NK-92 treated with Interleukin-12 subunit alpha and Interleukin-12 subunit beta, amount 100 ng/mL, for 24 hours (cell line): ENCODE results near the gene RPAP3.
A peak's percentile ranks its signal among the peaks of the same experiment; 100 is the strongest.

ENCODE experiments used
- DNase-seq: peaks from one replicate; lab custom pipeline; 2025; lab: John Stamatoyannopoulos, UW

Gene RPAP3

DNA sequence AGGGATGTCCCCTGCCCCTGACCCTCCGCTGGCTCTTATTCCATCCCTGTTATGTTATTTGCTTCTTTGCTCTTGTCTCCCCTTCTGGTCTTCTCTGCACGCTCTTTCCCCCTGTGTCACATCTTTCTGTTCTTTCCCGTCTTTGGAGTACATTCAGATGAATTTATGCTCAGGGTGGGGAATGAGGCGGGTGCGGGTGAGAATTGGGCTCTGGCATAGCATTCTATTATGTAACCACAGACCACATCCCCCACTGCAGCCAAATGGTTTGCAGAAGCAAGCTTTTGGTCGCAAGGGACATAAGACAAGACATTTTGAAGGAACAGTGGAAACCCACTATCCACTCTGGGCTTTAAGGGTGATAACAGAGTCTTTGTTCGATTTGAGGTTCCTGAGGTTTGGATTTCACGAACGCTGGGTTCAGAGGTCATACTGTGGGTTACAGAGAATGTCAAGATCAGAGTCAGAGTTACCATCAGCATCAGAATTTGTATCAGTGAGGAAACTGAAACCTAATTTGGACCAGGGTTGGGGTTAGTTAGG lies 15.7 kb upstream of the RPAP3 start:
- DNase-seq: no peak

DNA sequence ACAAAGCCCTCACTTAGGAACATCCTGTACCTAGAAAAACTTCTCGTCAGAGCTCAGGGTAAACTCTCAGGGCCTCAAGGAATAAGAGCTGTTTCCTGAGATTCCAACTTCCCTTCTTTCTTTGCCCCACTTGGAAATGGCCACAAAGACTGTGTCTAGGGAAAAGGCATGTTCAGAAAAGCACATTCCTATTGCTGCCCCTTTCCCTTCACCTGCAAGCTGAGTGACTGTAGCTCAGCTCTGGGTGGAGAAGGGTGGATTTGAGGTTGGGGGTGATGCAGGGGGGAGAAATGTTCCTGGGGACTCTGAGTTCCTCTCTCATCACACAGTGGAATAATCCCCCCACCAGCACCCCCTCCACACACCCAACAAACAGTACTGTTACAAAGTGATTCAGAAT lies 12.7 kb upstream of the RPAP3 start:
- no peak for DNase-seq

DNA sequence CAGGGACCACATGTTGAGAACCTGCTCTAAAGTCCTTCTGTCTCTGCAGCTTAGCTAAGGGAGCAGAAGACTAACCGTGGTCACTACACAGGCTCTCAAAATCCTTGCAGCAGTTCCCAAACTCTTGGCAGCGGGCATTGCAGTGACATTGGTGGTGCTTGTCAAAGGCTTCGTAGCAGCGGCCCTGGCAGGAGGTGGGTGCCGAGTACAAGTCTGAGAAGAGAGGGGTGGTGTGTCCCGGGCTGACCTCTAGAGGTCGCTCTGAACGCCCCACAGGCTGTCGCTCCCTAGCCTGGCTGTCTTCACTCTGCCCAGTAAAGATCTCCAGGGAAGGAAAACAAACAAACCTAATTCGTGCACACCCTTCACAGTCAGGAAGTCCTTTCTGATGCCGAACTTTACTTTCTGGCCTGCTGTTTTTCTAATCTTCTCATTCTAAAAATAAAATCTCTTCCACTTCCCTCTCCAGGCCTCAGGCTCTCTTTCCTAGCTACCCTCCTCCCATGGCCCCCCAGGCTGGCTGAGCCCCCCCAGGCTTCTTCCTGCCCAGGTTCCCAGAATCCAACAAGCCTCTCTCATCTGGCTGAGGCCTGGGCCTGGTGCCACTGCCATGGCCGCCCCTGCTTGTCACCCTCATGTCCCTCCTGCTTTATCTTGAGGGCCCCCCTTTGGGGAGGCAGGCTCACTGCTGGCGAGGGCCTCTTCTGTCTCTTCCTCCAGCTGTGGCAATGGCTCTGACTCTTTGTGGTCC lies 11.8 kb upstream of the RPAP3 start:
- no peak for DNase-seq

DNA sequence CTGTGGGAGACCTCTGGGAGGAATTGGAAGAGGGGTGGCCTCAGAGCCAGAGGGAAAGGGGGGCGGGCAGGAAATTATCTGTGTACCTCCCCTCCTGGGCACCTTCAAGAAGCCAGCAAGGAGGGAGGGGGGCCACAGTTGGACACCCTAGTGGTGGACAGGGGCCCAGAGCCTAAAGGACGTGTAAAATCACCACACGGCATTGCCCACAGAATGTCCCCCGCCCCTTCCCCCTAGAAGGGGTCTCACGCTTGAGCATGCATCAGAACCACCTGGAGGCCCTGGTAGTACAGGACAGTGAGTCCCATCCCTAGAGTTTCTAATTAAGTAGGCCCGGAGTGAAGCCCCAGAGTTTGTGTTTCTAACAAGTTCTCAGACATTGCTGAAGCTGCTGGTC lies 11.2 kb upstream of the RPAP3 start:
- DNase-seq: no peak

DNA sequence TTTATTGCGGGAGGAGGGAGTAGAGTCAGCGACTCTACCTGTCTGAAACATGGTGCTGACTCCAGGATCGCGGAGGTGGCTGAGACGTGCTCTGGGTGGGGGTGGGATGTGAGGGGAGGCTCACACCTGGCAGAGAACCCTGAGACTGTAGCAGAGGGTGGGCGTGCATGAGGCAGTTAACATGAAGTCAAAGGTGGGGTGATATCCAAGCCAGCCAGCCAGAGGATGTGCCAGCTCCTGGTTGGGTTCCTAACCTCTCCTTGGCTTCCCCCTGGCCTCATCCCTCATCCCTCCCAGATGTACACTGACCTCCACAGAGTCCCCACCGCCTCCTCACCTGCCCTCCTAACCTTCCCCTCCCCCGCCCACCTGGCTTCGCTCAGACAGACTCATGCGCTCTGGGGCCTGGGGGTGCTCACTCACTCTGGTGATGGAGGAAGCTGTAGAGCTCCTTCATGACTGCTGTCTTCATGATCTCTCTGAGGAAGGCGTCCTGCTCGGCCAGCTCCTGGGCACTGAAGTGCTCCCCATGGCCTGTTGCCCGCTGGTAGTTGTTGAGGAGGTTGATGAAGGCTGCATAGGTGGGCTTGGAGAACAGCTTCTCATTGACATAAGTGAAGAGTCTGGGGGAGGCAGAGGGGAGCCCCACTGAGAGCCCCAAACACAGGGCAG lies 10.2 kb upstream of the RPAP3 start:
- DNase-seq: no peak

DNA sequence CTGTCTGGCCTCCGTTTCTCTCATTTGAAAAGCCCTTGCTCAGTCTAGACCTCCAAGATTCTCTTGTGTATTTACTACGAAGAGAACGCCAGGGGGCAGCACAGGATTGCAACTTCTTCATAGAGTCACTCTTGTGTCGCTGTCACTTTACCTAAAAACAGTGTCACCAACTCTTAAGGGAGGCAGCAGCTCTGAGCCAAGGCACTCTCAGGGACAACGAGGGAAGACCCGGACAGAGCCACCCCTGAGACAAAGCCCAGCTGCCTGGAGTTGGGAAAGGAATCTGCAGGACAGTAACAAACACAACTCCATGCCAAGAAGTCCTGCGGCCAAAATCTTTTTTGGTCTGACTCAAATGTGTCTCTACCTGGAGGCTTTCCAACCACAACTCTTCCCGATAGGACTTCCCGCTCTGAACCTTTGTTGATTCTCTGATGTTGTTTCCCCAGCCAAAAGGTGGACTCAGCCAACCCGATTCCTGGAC lies 9.6 kb upstream of the RPAP3 start:
- DNase-seq: peak; percentile 26

DNA sequence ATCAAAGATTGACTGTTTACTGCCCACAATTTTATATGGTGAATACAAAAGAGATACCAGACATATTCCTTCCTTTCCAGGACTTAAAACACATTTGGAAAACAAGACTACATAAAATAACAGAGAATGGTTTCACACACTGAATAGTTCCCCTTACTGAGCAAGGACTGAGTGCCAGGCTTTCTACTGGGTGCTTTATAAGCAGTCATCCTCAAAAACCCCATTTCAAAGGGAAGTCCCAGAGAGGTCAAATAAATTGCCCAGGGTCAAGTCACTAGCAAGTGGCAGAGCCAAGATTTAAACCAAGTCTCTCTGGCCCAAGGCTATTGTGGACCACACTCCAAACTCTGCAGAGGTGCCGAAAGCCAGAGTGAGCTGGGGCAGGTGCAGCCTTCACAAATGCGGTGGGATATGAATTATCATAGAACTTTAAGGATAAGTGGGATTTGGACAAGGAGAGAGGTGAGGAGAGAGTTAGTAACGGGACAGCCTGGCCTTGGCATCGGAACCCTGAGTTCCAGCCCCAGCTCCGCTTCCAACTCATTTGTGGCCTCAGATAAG lies 9.1 kb upstream of the RPAP3 start:
- DNase-seq: no peak

DNA sequence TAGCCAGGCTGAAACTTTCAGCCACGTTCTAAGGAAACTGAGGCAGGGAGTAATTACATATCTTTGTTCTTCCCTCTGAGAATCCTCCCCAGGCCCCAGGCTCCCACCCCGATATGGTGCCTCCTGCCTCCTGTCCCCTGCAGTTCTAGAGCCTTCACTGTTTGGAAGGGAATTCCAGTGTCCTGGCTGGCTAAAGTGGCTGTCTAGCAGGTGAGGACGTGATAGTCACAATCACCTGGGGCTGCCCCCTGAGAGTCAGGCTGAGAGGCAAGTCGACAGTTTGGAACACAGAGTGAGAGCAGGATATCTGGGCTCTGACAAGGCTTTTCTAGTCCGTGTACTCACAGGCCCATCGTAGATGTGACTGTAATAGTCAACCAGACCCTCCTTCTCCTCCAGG lies 6.3 kb upstream of the RPAP3 start:
- no peak for DNase-seq

DNA sequence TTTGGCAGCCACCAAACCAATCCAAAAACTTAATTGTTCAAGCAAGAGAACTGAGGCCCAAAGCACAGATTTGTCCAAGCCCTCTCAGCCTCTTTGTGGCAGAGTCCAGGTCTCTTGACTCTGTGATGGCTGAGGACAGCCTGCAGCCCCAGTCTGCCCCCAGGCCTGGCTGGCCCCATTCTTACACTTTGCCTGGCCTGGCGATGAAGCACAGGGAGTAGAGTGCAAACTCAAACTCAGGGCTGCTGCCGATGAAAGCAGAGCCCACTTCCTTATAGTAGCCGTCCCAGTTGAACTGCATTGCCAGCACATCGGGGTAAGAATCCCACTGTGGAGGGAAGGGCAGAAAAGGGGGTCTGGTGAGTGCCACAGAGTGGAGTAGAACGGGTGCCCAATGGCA lies 5.6 kb upstream of the RPAP3 start:
- no peak for DNase-seq

DNA sequence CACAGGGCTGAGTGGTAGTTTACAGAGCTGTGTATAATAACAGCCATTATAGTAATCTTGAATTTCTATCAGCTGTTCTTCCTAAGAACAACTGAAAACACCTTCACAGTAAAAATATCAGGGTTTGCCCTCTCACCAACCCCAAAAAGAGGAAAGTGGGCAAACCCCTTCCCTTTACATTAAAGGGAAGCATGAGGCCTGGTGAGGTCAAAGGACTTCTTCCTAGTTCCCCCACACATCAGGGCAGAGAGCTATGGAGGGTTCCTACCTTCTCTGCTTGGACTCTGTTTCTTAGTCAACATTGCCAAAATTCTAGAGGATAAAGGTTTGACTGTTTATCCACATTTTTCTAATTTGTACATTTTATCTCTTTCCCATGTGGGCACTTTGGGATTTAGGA lies 4.4 kb upstream of the RPAP3 start:
- no peak for DNase-seq

DNA sequence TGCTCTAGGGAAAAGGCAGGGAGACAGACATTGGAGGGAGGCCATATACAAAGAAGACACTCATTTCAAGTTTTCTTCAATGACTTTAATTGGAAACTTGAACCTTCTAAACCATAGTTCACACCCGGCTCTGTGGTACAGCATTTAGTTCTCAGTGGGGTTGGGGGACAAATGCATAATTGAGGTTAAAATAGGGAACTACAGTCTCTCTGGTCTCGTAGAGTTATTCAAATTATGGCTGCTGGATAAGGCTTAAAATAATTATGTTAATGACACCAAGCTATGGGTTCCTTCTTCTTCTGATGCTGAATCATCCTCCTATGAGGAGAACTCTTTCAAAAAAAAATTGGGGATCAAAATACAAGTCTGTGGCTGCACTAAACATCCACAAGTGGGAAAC lies 3.8 kb upstream of the RPAP3 start:
- no peak for DNase-seq

DNA sequence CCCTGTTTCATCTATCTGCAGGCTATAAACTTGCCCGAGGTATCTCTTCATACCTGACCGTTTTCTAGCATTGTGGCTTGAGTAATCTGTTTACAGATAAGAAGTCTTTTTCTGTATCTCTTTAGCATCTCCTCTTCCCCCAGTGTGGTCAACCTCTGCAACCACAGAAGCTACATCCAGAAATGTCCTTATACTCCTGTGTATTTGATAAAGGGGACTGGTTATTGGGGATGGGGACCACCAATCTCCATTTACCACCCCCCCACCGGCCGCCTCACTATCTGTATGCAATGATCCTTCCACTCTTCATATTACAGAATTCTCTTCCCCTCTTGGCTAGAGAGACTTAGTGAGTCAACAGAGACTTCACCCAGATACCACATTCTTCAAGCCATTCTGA lies 3.4 kb upstream of the RPAP3 start:
- DNase-seq: no peak

DNA sequence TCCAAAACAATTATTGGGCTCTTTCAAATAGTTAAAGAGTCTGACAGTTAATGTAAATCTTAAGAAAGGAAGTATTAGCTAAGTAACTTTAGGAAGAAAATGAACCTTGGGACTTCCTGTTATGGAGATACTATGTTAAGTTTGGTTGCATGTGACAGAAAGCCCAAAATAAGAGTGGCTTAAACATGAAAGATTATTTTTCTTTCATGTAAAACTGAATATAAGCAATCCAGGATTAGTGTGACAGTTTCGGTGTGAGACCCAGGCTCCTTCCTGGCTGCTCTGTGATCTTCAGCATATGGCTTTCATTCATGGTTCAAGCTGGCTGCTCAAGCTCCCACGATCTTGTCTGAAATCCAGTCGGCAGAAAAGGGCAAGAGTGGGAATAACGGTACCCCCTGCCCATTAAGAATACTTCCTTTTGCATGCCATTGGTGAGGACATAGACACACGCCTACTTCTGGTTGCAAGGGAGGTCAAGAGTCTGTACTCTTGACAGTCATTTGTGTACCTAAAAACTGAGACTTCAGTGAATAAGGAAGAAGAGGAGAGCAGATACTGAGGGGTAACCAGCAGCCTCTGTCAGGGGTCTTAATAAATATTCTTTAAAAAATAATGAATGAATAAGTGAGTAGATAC lies 2.2 kb upstream of the RPAP3 start:
- no peak for DNase-seq

DNA sequence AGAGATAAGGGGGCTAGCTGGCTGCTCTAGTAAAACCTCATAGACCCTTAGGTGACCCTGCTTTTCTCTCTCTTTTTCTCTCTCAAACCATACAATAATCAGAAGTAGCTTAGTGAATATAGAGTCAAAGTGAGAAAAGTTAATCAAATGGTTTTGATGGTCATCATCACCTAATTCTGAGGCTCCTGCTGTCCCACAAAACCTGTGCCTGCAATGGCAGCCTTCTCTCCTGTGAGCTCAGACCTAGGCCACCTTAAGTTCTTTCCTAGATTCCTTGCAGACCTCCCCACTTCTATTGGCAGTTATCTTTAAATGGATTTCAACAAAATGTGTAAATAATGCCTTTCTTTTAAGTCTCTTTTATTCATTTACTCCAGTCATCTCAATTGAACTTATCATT lies 1.5 kb upstream of the RPAP3 start:
- no peak for DNase-seq

DNA sequence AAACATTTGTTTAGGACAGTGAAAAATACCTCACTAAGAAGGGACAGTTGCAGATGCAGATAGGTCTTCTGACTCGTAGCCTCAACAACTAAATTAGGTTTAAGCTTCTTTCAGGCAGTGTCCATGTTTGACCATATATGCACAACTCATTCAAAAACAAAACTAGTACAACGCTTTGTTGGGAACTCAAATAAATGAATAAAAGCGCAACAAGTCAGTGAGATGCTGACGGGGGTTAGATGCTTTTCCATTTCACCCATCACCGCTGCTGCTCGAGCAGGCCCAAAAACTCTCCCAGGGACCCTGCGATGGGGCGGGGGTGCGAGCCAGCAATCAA lies 633 bp downstream of the RPAP3 start:
- no peak for DNase-seq

DNA sequence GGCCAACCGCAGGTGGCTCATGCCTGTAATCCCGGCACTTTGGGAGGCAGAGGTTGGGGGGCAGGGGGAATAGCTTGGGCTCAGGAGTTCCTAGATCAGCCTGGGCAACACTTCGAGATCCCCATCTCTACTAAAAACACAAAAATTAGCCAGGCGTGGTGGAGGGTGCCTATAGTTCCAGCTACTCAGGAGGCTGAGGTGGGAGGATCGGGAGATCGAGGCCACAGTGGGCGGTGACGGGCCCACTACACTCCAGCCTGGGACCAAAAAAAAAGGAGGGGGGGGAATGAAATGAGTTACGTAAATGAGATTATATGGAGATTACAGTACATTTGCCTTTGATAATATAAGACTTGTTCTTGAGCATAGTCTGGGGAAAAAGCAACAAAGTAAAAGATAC lies 1.1 kb downstream of the RPAP3 start:
- no peak for DNase-seq

DNA sequence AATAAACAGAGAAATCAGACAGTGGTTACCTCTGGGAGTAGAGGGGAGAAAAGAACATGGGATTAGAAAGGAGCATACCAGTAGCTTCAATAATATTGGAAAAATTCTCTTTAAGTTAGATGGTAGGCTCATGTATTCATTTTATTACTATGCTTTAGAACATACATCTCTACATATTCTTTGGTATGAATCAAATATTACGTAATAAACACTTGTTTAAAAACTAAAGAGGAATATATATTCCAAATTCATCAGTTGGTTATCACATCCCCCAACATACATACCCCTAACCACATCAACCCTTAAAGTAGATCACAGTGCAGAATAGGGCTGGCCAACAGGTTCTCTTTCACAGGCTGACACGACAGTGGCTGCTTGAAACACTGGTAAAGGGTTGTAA lies 5.6 kb downstream of the RPAP3 start:
- no peak for DNase-seq

DNA sequence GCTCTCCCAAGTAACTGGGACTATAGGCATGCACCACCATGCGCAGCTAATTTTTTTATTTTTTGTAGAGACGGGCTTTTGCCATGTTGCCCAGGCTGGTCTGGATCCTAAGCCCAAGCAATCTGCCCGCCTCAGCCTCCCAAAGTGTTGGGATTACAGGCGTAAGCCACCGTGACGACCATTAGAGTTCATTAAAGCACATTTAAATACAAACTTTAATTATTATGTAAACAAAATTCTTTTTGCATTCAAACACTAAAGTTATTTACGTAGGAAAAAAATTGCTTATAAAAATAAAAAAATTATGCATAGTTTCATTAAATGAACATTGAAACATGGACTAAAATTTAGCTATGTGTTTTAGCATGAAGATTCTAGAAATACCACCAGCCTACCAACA lies 7.2 kb downstream of the RPAP3 start:
- DNase-seq: no peak

DNA sequence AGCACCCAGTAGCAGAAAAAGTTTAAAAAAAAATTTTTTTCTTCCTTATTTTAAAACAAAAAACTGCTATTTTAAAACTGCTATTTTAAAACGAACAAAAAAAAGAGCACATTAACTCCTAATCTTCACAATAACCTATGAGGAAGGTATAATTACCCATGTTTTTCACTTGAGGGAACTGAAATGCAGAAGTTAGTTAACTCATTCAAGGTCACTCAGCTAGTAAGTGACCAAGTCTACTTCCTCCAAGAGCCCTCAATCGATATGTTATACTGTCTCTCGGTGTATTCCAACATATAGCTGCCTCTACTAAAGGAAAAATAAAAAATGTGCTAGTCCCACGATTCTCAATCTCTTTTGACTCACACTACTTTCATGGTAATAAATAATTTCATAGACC lies 7.8 kb downstream of the RPAP3 start:
- DNase-seq: no peak

DNA sequence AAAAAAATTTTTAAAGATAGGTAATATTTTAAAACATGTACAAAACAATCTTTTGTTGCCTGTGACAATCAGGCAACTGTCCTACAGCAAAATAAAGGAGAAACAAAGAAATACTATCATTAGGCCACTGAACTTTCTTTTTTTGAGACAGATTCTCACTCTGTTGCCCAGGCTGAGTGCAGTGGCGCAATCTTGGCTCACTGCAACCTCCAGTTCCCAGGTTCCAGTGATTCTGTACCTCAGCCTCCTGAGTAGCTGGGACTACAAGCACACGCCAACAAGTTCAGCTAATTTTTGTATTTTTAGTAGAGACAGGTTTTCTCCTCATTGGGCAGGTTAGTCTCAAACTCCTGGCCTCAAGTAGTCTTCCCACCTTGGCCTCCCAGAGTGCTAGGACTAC lies 16.6 kb downstream of the RPAP3 start:
- no peak for DNase-seq

DNA sequence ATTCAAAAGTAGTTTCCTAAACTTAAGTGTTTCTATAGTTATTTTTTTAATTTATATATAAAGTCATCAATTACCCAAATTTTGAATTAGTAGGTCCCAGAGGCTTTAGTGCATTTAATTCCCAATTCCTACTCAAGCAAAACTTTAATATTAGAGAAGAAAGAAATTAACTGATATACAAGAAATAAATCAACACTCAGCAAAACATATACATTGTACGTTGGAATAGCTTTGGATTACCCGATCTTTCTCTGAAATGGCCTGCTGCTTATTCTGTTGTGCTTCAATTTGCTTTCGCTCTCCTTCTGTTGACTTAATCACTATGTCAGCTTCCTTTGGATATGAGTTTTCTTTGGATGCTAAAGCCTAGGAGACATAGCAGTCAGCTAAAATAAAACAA lies 18.2 kb downstream of the RPAP3 start:
- DNase-seq: no peak

DNA sequence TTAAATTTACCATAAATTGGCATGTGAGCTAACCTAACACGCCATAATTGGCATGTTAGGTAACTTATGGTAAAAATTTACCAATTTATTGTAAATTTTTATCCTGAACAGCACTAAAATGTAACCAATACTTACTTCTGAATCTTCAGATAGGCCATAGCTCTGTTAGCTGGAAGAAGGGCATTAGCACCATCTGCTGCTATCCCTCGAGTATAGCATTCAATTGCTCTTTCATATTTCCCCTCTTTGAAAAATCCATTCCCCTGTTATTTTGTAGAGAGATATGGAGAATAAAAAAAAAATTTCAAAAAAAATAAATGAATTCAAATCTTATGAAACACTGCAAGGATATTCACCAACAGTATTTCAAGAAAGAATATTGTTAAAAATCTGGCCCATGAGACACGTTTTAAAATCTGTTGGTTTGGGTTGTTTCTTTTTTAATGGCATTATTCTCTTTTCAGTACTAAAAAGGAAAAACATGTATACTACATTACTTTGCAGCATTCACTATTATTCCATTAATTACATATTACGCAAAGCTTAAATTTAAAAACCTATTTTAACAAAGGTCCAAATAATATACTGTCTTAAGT lies 19.1 kb downstream of the RPAP3 start:
- DNase-seq: no peak

DNA sequence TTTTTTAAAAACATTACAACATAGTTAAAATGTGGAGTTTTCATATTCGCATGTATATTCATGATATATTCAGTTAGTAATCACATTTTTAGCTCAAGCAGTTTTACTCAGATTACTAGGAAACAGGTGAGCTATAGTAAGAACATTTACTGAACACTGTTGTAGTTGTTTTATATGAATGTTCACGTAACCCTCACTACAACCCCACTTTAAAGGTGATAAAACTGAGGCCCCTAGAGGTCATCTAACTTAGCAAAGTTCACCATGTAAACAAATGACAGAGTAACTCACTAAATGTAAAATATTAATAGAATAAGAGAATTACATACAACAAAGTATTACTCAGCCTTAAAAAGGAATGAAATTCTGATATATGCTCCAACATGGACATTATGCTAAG lies 26.0 kb downstream of the RPAP3 start:
- no peak for DNase-seq
